Fibroblast of pulmonary artery (primary cell): ENCODE measurements around the gene ZSCAN5A.

Source experiments
- DNase-seq: peaks from one replicate; pipeline ENCODE4 v3.0.0-alpha.2; 2010; ENCODE audit warnings: low read depth
- H3K4me3 ChIP-seq: replicated peaks from 2 replicates; pipeline ENCODE4 v1.5.1; 2011; ENCODE audit warnings: low read depth, mild to moderate bottlenecking, control low read depth, low read length, moderate library complexity
- TF ChIP-seq, protein P1 (sequence below): IDR thresholded peaks from 2 replicates; pipeline ENCODE4 v1.5.1; 2011; ENCODE audit warnings: mild to moderate bottlenecking, control low read depth, low read length, inconsistent platforms; ENCODE audit errors: missing control alignments

The ZSCAN5A gene

DNA sequence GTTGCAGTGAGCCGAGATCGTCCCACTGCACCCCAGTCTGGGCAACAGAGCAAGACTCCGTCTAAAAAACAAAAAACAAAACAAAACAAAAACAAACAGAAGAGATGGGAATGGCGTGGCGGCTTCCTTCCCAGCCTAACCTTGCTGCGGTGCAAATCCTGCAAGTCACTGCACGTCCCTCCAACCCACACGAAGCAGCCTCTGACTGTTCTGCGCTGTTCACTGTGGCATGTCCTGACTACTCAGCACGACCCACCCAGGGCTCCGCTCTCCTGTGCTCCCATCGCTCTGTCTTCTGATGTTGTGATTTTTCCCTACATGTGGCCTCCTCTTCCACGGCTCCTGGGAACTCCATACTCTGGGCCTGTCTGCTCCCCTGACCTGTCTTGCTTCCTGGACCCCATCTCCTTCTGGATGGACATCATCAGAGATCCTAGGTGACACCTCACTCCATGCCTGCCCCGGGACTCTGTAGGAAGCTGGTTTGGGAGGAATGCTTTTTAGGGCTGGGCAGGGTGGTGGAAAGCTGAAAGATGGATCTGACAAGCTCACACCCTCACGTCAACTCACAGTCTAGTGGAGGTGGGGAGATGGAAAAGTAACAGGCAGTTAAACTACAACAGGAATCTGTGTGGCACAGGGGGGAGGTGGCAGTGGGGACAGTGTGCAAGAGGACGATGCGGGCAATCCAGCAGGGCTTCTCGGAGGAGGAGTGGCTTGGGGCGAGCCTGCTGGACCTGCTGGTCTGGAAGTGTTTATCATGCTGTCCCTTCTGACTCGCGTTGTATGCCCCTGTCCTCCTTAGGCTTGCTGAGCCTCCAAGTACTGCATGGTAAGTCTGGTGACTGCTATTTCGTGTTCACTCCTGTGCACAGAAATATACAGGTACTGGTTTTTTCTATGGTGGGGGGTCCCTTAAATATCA lies 18.8 kb downstream of the ZSCAN5A start:
- TF ChIP-seq, protein P1, sequence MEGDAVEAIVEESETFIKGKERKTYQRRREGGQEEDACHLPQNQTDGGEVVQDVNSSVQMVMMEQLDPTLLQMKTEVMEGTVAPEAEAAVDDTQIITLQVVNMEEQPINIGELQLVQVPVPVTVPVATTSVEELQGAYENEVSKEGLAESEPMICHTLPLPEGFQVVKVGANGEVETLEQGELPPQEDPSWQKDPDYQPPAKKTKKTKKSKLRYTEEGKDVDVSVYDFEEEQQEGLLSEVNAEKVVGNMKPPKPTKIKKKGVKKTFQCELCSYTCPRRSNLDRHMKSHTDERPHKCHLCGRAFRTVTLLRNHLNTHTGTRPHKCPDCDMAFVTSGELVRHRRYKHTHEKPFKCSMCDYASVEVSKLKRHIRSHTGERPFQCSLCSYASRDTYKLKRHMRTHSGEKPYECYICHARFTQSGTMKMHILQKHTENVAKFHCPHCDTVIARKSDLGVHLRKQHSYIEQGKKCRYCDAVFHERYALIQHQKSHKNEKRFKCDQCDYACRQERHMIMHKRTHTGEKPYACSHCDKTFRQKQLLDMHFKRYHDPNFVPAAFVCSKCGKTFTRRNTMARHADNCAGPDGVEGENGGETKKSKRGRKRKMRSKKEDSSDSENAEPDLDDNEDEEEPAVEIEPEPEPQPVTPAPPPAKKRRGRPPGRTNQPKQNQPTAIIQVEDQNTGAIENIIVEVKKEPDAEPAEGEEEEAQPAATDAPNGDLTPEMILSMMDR, result no peak
- no peak for DNase-seq
- no peak overlapping the region for H3K4me3 ChIP-seq

DNA sequence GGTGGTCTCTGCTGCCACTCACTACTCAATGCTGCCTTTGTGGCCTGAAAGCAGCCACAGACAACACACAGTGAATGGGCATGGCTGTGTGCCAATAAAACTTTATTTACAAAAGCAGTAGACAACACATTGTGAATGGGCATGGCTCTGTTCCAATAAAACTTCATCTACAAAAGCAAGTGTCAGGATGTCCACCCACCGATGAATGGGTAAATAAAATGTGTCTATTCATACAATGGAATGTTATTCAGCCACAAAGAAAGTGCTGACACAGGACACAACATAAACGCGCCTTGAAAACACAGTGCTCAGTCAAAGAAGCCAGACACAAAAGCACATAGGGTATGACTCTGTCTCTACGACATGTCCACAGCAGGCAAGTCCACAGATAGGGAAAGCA lies 20.1 kb downstream of the ZSCAN5A start:
- no peak overlapping the region for H3K4me3 ChIP-seq
- TF ChIP-seq, protein P1, result no peak
- no peak for DNase-seq

DNA sequence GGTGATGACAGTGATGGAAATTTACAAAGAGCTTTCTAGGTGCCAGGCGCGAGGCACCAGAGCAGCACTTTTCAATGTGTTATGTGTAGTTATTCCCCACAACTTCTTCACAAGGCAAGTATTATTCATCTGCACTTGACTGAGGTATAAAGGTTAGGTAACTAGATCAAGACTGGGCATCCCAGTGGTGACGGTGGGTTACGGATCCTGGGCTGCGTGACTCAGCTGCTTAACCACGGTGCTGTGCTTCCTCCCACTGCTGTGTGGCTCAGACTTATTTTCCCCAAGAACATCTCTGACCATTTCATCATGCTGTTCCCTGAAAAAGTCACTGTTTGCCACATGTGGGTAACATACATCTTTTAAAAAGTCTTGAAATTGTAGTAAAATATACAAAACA lies 22.8 kb downstream of the ZSCAN5A start:
- no peak overlapping the region for H3K4me3 ChIP-seq
- TF ChIP-seq, protein P1, result no peak
- no peak for DNase-seq

DNA sequence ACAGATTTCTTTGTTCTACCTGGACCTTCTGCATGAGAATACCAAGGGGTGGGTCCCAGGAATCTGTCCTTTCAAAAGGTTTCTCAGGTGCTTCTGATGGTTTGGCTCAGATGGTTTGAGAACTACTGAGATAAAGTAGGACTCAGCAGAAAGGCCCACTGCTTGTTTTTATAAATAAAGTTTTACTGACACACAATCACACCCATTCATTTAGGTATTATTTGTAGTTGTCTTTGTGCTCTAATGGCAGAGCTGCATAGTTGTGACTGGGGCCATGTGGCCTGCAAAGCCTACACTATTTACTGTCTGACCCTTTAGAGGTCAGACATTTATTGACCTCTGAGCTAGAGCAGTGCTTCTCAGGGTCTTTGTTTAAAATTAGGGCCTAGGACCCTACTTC lies 24.5 kb downstream of the ZSCAN5A start:
- TF ChIP-seq, protein P1, result no peak
- no peak for DNase-seq
- H3K4me3 ChIP-seq, result no peak overlapping the region

DNA sequence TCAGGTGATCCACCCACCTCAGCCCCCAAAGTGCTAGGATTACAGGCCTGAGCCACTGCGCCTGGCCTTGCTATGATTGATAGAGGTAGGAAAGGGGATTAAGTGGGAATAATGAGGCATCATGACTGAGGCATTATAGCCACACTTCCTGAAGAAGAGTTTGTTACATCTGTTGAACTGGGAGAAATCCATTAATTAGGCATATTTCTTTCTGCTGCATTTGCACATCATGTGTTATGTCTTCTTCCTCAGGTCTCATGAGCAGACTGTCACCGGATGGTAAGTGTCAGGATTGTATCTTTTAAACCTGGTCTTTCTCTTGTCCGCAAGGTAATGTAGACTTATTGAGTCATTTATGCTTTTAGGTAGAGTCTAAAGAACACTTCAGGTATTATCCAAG lies 29.9 kb downstream of the ZSCAN5A start:
- DNase-seq, result no peak
- TF ChIP-seq, protein P1, result no peak
- H3K4me3 ChIP-seq, result no peak overlapping the region

DNA sequence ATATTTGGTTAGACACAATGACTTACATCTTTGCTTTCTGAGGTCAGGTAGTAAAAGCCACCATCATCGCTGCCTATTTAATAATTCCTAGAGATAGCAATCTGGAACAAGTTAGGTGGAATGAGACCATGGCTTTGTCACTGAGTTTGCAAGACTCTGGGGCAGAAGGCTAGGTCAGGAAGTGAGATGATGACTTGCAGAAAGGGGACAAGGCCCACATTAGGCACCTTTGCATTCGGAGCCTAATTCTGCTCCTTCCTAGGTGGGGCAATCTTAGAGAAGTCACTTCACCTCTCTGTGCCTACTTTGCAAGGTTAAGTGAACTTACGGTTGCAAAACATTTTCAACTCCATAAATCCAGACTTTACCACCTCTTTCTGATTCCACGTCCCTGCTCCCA lies 31.8 kb downstream of the ZSCAN5A start:
- no peak overlapping the region for H3K4me3 ChIP-seq
- no peak for DNase-seq
- TF ChIP-seq, protein P1, result no peak
